ENCODE measurements around the gene NCCRP1. TPM values are rescaled to one million over a fixed set of nuclear protein-coding genes. Genes with fewer than 3 reads are reported as not detected.
A peak's percentile ranks its signal among the peaks of the same experiment; 100 is the strongest.

NCCRP1 gene
- total and polyA plus RNA-seq, 11 donors = 0.16 TPM; not detected in 10

DNA sequence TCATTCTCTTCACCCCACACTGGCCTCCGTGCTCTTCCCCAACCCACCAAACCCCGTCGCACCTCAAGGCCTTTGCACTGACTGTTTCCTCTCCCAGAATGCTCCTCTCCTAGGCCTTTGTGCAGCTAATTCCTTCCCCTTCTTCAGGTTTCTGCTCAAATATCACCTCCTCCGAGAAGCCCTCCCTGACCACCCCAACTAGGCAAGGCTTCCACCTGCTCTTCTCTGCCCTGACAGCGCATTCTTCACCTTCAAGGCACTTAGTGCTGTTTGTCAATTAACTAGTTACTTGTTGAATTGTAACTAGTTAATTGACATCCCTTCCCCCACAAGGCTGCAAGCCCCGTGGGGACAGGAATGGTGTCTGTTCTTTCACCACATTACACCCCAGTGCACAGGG, 7.8 kb upstream of the NCCRP1 start:
- H3K27ac ChIP-seq = no peak overlapping the region
- TF ChIP-seq POLR2A (IDR thresholded peaks at IDR 0.05) = no peak
- TF ChIP-seq, protein P1, sequence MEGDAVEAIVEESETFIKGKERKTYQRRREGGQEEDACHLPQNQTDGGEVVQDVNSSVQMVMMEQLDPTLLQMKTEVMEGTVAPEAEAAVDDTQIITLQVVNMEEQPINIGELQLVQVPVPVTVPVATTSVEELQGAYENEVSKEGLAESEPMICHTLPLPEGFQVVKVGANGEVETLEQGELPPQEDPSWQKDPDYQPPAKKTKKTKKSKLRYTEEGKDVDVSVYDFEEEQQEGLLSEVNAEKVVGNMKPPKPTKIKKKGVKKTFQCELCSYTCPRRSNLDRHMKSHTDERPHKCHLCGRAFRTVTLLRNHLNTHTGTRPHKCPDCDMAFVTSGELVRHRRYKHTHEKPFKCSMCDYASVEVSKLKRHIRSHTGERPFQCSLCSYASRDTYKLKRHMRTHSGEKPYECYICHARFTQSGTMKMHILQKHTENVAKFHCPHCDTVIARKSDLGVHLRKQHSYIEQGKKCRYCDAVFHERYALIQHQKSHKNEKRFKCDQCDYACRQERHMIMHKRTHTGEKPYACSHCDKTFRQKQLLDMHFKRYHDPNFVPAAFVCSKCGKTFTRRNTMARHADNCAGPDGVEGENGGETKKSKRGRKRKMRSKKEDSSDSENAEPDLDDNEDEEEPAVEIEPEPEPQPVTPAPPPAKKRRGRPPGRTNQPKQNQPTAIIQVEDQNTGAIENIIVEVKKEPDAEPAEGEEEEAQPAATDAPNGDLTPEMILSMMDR (IDR thresholded peaks at IDR 0.05) = no peak
- peaks cover 0 to 38% (median 10%) of the 10 kb centered on the region in 9 donors for H3K27me3 ChIP-seq
- intact Hi-C loops (cut with DNase I) = loop anchor here in 5 of 10 donors (5.0 to 10.0 kb wide), 3 partner anchors 64 to 138 kb away; partner anchors contain the start of gene PAK4 (in 1 of the 5)
- DNase-seq (no peak), ATAC-seq (no peak)
- no peaks in the 10 kb centered on the region for H3K9me3 ChIP-seq
- H3K4me1 ChIP-seq = peaks cover 0 to 5% (median 0%) of the 10 kb centered on the region in 12 donors
- H3K4me3 ChIP-seq = no peak overlapping the region
- H3K36me3 ChIP-seq = no peaks in the 10 kb centered on the region
- WGBS, 4 donors = 68 to 79% (median 75%) methylated on average over 6 of the region's 6 CpGs

DNA sequence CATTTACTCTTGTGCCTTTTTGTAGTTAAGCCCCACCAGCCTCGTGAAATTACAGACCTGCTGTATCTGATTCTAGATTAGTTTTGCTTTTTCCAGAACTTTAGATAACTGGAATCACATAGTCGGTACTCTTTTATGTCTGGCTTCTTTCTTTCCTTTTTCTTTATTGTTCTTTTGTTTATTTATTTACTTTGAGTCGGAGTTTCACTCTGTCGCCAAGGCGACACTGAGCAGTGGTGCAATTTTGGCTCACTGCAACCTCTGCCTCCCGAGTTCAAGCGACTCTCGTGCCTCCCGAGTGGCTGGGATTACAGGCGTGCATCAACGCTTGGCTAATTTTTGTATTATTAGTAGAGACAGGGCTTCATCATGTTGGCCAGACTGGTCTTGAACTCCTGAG, 6.0 kb upstream of the NCCRP1 start:
- no peak for DNase-seq
- Histone ChIP-seq H3K9me3 (no peaks in the 10 kb centered on the region), H3K4me1 (peaks cover 0 to 5% (median 0%) of the 10 kb centered on the region in 12 donors), H3K4me3 (no peak overlapping the region), H3K27ac (no peak overlapping the region), H3K36me3 (no peaks in the 10 kb centered on the region), H3K27me3 (peaks cover under 1 to 56% (median 12%) of the 10 kb centered on the region in 9 donors)
- TF ChIP-seq POLR2A (IDR thresholded peaks at IDR 0.05) = no peak
- TF ChIP-seq, protein P1 (IDR thresholded peaks at IDR 0.05) = no peak
- no peak for ATAC-seq
- intact Hi-C loops (cut with DNase I) = loop anchor here in 1 of 10 donors (10.0 kb wide), 1 partner anchor 134 kb away; the partner anchor contains the start of gene LRFN1
- WGBS, 4 donors = 50 to 58% (median 55%) methylated on average over 11 of the region's 11 CpGs

DNA sequence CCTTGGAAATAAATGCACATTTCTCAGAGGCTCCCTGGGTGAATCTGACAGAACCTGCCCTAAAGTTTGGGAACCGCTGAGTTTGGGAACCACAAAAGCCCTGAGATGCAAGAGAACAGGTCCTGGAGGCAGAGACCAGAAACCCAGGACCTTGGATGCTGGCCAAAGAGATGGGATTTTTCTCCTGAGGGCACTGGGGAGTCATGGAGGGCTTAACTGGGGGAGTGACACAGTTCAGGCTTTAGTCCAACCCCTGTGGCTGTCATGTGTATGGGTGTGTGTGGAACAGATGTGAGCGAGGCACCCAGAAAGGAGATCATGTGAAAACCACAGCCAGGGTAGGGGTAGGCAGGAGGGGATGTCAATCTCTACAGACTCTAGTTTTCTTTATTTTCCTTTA, 3.9 kb upstream of the NCCRP1 start:
- ATAC-seq (no peak), DNase-seq (no peak)
- Histone ChIP-seq H3K27ac (no peak overlapping the region), H3K4me1 (peaks cover 0 to 9% (median 0%) of the 10 kb centered on the region in 12 donors), H3K27me3 (peaks cover 10 to 76% (median 30%) of the 10 kb centered on the region in 9 donors), H3K4me3 (no peak overlapping the region), H3K36me3 (no peaks in the 10 kb centered on the region), H3K9me3 (no peaks in the 10 kb centered on the region)
- 61 to 84% (median 82%) methylated on average over 2 of the region's 2 CpGs for whole genome bisulfite sequencing, 4 donors
- intact Hi-C loops (cut with DNase I) = loop anchor here in 1 of 10 donors (10.0 kb wide), 1 partner anchor 132 kb away; the partner anchor contains the start of gene LRFN1
- TF ChIP-seq, protein P1 (IDR thresholded peaks at IDR 0.05) = no peak
- TF ChIP-seq POLR2A (IDR thresholded peaks at IDR 0.05) = no peak

DNA sequence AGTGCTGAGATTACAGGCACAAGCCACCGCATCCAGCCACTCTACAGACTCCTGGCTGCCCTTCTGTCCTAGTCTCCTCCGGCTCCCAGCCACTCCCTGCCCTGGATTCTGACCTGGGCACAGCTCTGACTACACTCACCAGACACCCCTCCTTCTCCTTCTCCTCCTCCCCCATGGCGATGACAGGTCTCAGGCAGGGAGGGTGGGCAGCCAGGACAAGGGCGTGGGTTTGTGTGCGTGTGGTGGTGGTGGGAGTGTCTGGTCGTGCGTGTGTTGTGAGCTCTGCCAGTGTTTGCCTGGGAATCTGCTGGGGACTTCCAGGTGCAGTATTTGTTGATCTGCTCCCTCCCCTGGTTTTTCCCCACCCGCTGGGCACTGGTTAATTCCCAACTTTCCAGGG, 3.0 kb upstream of the NCCRP1 start:
- WGBS, 4 donors = 14 to 20% (median 18%) methylated on average over 7 to 8 of the region's 8 CpGs
- Histone ChIP-seq H3K4me1 (peaks cover 0 to 9% (median 0%) of the 10 kb centered on the region in 12 donors), H3K4me3 (no peak overlapping the region), H3K27ac (no peak overlapping the region), H3K27me3 (peaks cover 13 to 80% (median 35%) of the 10 kb centered on the region in 9 donors), H3K36me3 (no peaks in the 10 kb centered on the region), H3K9me3 (no peaks in the 10 kb centered on the region)
- no peak for DNase-seq
- intact Hi-C loops (cut with DNase I) = loop anchor here in 1 of 10 donors (10.0 kb wide), 1 partner anchor 131 kb away; the partner anchor contains the start of gene LRFN1
- TF ChIP-seq, protein P1 (IDR thresholded peaks at IDR 0.05) = no peak
- no peak for TF ChIP-seq POLR2A (IDR thresholded peaks at IDR 0.05)
- peak in 2 of 4 donors; percentile 34 to 62 for ATAC-seq
